IPS DF 6.9 (cell line): ENCODE results near the gene CCDC85B.

Source experiments
- DNase-seq: peaks from one replicate; pipeline ENCODE4 v3.0.0-alpha.2; 2013; ENCODE audit warnings: low read depth, low spot score
- H3K27ac ChIP-seq: one replicate; pipeline ENCODE4 v1.5.1; 2013; ENCODE audit warnings: low read length, control low read depth
- H3K27me3 ChIP-seq: 2 replicates; pipeline ENCODE4 v1.6.1; 2013; ENCODE audit warnings: mild to moderate bottlenecking, low read length; ENCODE audit not compliant: control insufficient read depth, insufficient read depth
- H3K36me3 ChIP-seq: 2 replicates; pipeline ENCODE4 v1.6.1; 2013; ENCODE audit warnings: low read length; ENCODE audit not compliant: control insufficient read depth, insufficient read depth
- H3K4me1 ChIP-seq: 2 replicates; pipeline ENCODE4 v1.6.1; 2013; ENCODE audit warnings: low read length; ENCODE audit not compliant: control insufficient read depth, insufficient read depth
- H3K4me3 ChIP-seq: 2 replicates; pipeline ENCODE4 v1.5.1; 2013; ENCODE audit warnings: mild to moderate bottlenecking, low read length
- H3K9me3 ChIP-seq: 2 replicates; pipeline ENCODE4 v1.6.1; 2013; ENCODE audit warnings: low read length, inconsistent platforms; ENCODE audit not compliant: control insufficient read depth, insufficient read depth
- WGBS: extraction: QIAGEN DNeasy Blood & Tissue Kit; methylation state at CpG from one replicate; pipeline ENCODE4 v1.1.7; 2013; ENCODE audit warnings: mixed read lengths, missing lambda C conversion rate; ENCODE audit not compliant: insufficient read length, insufficient coverage; 5-methylcytosine and 5-hydroxymethylcytosine counted together

CCDC85B gene

DNA sequence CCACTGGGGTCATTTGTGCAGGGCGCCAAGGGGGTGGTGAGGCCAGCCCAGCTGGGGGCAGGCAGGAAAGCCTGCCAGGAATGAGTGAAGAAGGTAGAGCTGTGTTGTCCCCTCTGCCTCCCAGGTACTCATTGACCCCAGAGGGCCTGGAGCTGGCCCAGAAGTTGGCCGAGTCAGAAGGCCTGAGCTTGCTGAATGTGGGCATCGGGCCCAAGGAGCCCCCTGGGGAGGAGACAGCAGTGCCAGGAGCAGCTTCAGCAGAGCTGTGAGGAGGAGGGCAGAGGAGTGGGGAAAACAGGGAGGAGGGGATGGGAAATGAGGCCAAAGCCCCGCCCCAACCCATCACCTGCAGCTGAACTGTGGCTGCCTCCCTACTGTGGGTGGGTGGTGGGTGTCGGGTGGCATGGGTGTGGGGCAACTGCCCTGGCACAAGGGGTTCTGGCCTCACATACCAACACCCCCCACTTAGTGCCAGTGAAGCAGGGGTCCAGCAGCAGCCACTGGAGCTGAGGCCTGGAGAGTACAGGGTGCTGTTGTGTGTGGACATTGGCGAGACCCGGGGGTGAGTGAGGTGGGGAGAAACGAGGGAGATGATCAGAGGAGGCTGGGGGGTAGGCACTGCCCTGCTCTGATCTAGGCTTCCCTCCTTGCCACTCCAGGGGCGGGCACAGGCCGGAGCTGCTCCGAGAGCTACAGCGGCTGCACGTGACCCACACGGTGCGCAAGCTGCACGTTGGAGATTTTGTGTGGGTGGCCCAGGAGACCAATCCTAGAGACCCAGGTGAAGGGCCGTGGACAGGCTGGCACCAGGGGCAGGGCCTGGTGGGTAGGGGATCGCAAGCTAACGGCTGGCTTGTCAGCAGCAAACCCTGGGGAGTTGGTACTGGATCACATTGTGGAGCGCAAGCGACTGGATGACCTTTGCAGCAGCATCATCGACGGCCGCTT is 27.3 kb upstream of the CCDC85B start:
- no CpG with 5 or more reads among the region's 24 CpGs for WGBS
- Histone ChIP-seq H3K4me1 (no peaks in the 10 kb centered on the region; the same call in 1 of the 2 replicates), H3K4me3 (no peak overlapping the region), H3K27ac (no peak overlapping the region), H3K9me3 (no peaks in the 10 kb centered on the region), H3K36me3 (peaks cover 19% of the 10 kb centered on the region), H3K27me3 (no peaks in the 10 kb centered on the region)
- no peak for DNase-seq

DNA sequence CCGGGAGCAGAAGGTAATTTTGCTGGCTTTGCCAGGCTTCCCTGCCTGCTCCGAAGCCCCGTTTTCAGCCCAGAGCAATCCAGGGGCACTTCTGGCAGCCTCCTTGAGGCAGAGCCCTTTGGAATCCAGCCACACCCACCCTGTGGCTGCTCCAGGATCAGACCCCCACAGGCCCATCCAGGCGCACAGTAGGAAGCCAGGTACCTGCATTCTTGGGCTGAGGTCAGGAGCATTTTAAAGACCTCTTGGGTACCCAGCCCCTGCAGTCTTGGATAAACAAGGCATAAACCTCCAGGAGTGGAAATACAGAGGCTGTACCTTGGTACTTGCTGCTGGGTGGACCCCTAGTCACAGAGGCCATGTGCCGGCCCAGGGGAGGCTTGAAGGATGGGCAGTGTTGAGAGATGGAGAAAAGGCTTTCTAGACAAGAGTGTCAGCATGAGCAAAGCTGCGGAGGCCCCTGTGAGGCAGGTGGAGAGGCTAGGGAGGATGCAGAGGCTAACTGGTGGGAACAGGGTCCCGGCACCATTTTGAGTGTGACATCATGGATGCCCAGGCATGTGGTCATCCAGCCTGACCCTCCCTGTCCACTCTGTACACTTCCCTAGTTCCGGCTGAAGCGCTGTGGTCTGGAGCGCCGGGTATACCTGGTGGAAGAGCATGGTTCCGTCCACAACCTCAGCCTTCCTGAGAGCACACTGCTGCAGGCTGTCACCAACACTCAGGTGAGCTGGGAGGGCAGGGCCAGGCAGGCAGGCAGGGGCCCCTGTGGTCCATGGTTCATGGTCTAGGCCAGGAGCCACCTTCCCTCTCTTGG is 26.4 kb upstream of the CCDC85B start:
- Histone ChIP-seq H3K4me3 (no peak overlapping the region), H3K27ac (no peak overlapping the region), H3K36me3 (peaks cover 19% of the 10 kb centered on the region), H3K4me1 (no peaks in the 10 kb centered on the region), H3K27me3 (no peaks in the 10 kb centered on the region), H3K9me3 (no peaks in the 10 kb centered on the region)
- WGBS: no CpG with 5 or more reads among the region's 12 CpGs
- no peak for DNase-seq

DNA sequence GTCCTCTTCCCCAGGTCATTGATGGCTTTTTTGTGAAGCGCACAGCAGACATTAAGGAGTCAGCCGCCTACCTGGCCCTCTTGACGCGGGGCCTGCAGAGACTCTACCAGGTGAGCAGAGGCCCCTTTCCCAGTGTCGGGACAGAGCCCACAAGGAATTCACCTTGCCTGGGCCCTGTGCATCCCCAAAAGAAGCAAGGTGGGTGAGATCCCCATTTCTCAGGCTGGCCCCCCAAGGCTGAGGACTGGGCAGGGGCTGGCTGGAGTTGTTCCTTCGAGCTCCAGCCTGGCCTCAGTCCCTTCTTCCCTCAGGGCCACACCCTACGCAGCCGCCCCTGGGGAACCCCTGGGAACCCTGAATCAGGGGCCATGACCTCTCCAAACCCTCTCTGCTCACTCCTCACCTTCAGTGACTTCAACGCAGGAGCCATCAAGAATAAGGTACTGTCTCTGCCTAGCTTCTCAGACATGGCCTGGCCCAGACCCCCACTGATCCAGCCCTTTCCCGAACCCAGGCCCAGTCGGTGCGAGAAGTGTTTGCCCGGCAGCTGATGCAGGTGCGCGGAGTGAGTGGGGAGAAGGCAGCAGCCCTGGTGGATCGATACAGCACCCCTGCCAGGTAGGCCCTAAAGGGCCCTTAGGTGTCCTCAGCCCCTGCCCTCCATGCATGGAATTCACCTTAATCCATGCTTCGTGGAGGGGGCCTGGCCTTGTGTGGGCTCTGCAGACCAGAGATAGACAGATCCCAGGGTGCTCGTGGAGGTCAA is 25.6 kb upstream of the CCDC85B start:
- Histone ChIP-seq H3K9me3 (no peaks in the 10 kb centered on the region), H3K4me1 (no peaks in the 10 kb centered on the region), H3K27ac (no peak overlapping the region), H3K27me3 (no peaks in the 10 kb centered on the region), H3K36me3 (peaks cover 19% of the 10 kb centered on the region), H3K4me3 (no peak overlapping the region)
- WGBS: no CpG with 5 or more reads among the region's 18 CpGs
- DNase-seq: no peak

DNA sequence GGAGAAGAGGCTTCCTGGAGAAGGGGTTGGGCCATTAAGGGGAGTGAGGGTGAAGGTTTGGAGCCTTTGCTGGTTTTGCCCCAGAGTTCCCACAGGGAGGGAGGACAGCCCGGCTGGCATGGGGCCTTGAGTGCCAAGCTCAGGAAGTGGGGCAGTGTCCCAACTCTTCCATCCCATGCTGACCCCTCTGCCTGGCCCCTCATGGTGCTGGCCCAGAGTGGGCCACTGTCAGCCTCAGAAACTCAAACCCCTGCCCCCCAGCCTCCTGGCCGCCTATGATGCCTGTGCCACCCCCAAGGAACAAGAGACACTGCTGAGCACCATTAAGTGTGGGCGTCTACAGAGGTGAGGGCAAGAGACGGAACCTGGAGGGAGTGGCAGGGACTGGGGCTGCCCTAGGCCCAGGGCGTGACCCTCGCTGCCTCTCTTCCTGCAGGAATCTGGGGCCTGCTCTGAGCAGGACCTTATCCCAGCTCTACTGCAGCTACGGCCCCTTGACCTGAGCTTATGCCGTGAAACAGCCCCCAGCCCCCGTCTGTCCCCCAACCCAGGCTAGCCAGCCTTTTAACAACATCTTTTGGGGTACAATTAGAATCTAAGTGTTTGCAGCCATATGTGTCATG is 24.8 kb upstream of the CCDC85B start:
- H3K36me3 ChIP-seq: peaks cover 19% of the 10 kb centered on the region

DNA sequence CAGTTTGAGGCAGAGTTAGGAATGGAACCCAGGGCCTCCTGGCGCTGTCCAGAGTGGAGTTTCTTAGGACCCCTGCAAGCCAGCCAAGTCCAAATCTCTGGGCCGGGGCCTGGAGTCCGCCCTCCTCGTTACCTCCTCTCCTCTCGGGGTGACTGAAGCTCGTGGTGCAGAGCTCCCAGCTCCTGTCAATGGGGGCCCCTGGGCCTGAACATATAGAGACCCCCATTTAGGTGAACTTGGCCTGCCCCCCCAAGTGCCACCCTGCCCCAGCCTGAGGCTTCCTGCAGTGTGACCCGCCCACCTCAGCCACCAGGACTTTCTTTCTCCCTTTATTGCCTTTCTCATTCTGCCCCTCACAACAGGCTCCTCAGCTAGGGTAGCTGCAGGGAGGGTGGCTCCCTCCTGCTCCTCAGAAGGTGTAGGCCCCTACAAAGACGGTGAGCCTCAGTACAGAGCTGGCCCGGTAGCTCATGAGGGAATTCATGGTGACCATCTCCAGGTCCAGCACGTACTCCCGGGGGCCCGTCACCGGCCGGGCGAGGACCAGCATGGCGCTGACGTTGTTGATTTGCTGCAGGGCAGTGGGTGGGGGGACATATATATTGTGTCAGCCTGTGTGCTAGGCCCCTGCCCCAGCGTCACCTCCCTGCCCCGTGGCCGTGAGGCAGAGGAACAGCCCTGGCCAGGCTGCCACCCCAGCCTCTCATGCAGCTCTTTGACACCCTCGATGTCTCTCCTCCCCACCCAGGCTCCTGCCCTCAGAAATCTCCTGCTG is 23.8 kb upstream of the CCDC85B start:
- Histone ChIP-seq H3K27ac (no peak overlapping the region), H3K27me3 (no peaks in the 10 kb centered on the region), H3K36me3 (peaks cover 19% of the 10 kb centered on the region), H3K4me1 (no peaks in the 10 kb centered on the region), H3K9me3 (no peaks in the 10 kb centered on the region), H3K4me3 (no peak overlapping the region)
- DNase-seq: no peak
- WGBS: no CpG with 5 or more reads among the region's 21 CpGs

More for the DNA sequence above, 24.8 kb upstream of the CCDC85B start:
- no peak for DNase-seq
- no peaks in the 10 kb centered on the region for H3K9me3 ChIP-seq
- WGBS: no CpG with 5 or more reads among the region's 9 CpGs
- H3K4me1 ChIP-seq: no peaks in the 10 kb centered on the region
- H3K4me3 ChIP-seq: no peak overlapping the region
- H3K27me3 ChIP-seq: no peaks in the 10 kb centered on the region
- H3K27ac ChIP-seq: no peak overlapping the region

DNA sequence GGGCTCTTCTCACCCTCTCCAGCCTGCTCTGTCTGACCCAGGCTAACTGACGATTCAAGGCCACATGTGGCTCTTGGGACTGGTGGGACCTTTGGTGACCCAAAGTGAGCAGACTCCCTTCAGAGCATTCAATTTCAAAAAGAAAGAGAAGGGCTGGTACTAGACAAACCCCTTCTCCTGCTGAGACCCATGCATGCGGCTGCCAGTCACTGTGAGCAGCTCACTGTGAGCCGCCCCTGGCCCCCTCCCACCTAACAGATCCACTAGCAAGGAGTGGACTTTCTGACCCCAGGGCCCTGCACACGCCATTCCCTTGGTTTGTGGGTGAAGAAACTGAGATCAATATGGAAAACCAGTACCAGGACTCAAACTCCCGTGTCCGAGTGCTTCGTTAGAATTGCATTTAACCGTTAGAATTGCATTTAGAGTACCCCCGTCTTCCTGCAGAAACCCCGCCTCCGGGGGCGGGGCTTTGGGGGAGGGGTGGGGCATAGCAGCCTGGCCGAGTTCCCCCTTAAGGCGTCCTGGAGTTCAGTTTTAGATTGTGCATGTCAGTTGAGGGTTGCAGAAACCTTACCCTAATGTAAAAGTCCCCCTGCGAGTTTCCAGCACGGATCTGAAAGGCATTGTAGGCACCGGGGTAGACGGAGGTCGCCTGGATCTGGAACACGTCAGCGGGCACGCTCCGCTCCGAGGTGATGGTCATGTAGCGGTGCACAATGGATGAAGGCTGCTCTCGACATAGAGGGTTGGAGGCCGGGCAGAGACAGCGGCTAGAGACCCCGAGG is 23.0 kb upstream of the CCDC85B start:
- Histone ChIP-seq H3K4me3 (peak overlapping the region; percentile 58; the same call in 1 of the 2 replicates), H3K36me3 (peaks cover 19% of the 10 kb centered on the region)

DNA sequence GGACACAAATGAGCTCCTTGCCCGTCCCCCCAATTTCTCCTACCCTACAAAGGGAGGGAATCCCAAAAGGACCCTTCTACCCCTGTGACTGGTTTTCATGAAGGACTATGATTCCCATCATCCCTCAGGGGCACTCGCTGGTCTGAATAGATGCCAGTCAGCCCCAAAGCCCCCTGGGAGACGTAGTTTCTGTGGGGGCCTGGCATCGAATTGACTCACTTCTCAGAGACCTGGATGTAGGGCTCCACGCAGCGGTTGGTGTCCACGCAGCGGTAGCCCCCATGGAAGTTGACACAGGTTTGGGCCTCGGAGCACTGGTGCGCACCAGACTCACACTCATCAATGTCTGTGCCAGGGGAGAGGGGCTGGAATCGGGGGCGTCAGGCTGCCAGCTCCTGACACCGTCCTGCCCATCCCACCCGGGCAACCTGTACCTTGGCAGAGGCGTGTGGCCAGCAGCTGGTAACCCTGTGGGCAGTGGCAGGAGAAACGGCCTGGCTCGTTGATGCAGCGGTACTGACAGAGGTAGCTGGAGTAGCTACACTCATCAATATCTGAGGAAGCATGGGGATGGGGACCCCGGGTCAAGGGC is 22.3 kb upstream of the CCDC85B start:
- no peak for DNase-seq

More for the DNA sequence above, 23.0 kb upstream of the CCDC85B start:
- no peaks in the 10 kb centered on the region for H3K27me3 ChIP-seq
- no peak for DNase-seq
- no peak overlapping the region for H3K27ac ChIP-seq
- H3K4me1 ChIP-seq: no peaks in the 10 kb centered on the region
- H3K9me3 ChIP-seq: no peaks in the 10 kb centered on the region
- WGBS: no CpG with 5 or more reads among the region's 29 CpGs

DNA sequence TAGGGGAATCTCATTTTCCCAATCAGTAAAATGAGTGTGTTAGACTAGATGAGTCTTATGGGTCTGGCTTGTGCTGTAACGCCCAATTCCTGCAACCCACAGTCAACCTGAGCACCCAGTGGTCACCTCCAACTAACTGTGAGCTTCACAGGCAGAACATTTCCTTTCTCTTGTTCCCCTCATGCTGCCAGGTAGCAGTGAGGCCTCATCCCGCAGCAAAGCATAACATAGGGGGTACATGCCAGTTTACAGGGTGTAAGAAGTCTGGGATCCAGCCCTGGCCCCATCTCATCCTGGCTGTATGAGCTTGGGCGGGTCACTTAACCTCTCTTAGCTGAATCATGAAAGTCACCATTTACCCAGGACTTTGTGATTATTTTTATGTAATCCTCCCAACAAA is 21.6 kb upstream of the CCDC85B start:
- Histone ChIP-seq H3K36me3 (peaks cover 16% of the 10 kb centered on the region), H3K4me3 (no peak overlapping the region), H3K27me3 (no peaks in the 10 kb centered on the region), H3K9me3 (no peaks in the 10 kb centered on the region), H3K27ac (no peak overlapping the region), H3K4me1 (no peaks in the 10 kb centered on the region)
- DNase-seq: no peak
- no CpG with 5 or more reads among the region's 3 CpGs for WGBS

More for the DNA sequence above, 22.3 kb upstream of the CCDC85B start:
- peaks cover 19% of the 10 kb centered on the region for H3K36me3 ChIP-seq
- no peaks in the 10 kb centered on the region for H3K27me3 ChIP-seq
- H3K27ac ChIP-seq: no peak overlapping the region
- no CpG with 5 or more reads among the region's 19 CpGs for WGBS
- no peaks in the 10 kb centered on the region for H3K4me1 ChIP-seq
- H3K4me3 ChIP-seq: peak overlapping the region; percentile 58; the same call in 1 of the 2 replicates
- no peaks in the 10 kb centered on the region for H3K9me3 ChIP-seq
